GM21737 (cell line): Measurements from ENCODE around the gene DOCK9.
"Not testable (repeated sequence)": the region's sequence is repeated elsewhere in the genome, so short reads cannot be mapped to it uniquely, and the experiment has no call there.

Experiments
- ATAC-seq: cut with Tn5 transposase; IDR thresholded peaks from one replicate; pipeline ENCODE4 v1.9.1; 2021; ENCODE audit warnings: mild to moderate bottlenecking, moderate library complexity; ENCODE audit not compliant: unreplicated experiment

The DOCK9 gene

DNA sequence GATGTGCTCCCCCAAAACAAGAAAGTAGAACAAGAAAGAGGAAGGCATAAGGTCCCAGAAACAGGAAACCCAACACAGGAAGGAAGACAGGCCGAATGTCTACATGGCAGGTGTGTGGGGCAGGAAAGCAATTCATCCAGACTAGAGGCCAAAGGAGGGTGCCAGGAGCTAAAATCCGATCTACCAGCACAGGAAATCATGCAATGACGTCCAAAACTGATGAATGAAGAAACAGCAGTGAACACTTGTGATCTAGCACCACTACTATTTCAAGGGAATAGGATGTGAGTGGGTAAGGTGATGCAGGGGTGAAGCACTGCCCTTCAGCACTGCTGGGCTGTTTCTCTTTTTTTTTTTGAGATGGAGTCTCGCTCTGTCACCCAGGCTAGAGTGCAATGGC is 59.1 kb downstream of the DOCK9 start:
- no peak for ATAC-seq

DNA sequence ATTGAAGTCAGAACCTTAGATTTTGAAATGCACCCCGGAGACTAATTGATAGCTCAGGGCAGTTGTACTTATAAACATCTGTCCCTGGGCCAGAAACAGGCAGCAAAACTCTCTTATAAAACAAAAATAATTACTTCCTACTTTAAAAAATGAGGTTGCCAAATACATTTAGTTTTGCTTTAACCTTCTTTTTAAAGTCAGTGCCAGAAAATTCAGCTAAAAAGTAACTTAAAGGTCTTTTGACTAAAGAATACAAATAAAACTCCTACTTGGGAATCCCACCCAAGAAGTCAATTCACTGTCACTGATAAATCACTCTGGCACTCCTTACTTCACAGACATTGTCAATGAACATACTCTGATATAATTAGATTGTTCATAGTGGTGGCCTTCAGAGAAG is 60.7 kb downstream of the DOCK9 start:
- ATAC-seq = no peak

DNA sequence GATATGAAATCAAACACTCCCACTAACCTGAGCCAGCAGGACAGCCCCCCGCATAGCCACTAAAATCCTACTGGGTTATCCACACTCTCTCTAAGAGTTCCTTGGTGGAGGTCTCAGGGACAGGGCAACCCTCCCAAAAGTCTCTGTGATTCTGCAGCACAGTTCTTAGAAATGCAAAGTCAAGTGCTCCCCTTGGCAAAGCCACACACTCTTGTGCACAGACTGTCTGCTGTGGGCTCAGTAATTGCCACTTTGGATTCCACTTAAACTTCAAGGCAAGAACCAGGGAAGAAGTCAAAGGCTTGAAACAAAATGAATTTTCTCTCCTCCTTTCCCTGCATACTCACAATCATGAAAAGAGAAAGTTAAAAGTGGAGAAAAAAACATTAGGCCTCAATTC is 61.5 kb downstream of the DOCK9 start:
- no peak for ATAC-seq

DNA sequence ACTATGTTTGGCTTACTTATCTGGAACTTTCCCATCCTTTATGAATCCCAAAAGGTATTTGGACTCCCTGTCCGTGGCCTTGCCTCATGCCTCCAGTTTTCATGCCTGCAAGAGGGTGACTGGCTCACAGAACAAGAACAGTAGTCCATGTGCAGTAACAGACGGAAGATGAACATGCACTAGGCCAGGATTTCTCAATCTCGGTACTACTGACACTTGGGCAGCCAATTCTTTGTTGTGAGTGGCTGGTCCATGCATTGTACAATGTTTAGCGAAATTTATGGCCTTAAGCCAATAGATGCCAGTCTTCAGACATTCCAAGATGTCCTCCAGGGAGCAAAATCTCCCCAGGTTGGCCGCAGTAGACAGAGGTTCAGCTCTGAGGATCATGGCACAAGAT is 61.9 kb downstream of the DOCK9 start:
- no peak for ATAC-seq

DNA sequence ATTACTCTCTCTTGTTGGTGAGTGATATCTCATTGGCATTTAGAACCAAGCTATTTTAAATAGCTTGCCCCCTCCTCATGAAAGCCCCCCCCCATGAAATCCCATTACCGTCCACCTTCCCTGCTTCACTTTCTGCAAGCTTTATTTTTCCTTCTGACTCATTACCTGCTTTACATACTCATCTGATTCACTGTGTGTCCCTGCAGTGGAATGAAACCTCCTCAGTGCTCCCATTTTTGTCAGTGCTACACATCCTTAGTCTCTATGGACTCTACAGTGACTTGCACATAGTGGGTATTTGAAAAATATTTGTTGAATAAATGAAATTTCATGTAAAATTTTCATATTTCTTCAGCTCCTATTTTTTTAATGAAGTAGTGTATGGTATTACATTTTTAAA is 62.3 kb downstream of the DOCK9 start:
- no peak for ATAC-seq

DNA sequence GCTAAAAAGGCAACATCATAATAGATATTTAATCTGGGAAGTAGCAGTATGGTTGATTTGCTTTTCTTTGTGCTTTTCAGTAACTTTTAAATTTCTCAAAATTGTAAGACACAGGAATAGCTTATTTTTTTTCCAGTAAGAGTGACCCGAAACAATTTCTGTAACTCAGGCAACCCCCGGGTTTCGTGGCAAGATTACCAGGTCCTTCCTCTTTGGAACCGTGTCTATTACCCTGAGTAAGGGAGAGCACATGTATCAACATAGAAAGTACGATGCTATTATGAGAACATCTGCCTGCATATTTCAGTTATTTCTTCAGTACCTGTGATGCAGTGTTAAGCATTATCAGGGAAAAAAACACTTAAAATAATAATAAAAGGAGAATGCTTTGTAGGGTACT is 64.1 kb downstream of the DOCK9 start:
- ATAC-seq = no peak

DNA sequence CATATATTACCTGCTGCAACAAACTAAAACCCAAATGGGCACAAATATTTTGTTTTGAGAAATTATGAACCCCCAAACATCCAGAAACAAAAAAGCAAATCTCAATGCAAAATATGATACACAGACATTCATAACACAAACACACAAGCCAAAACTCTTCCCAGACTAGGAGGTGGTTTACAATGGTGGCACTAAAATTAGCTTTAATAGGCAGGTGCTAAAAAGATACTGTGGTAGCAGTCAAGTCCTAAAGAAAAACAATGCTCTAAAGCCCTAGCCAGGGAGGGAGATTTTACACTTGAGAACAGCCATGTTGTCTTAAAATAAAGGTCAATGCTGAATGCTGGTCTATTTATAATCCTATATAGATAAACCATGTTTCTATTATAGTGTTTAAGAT is 65.0 kb downstream of the DOCK9 start:
- no peak for ATAC-seq

DNA sequence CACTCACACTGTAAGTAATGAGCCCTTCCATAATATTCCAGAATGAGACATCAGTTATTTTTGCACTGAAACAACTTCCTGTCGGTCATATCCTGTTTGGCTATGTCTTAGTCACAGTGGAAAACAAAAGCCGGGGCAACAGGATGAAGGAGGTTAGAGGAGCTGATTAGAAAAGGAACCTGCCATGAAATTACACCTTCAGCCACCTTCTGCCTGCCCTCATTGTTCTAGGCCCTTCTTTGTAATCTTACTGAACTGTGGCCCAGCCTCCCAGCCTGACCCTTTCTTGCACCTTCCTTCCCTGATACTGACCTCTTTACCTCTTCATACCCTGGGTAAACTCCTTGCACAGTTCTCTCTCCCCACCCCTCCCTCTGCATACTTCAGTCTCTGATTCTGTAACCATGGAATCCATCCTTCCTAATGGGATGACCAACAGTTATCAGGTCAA is 67.3 kb downstream of the DOCK9 start:
- ATAC-seq = peak; percentile 59

DNA sequence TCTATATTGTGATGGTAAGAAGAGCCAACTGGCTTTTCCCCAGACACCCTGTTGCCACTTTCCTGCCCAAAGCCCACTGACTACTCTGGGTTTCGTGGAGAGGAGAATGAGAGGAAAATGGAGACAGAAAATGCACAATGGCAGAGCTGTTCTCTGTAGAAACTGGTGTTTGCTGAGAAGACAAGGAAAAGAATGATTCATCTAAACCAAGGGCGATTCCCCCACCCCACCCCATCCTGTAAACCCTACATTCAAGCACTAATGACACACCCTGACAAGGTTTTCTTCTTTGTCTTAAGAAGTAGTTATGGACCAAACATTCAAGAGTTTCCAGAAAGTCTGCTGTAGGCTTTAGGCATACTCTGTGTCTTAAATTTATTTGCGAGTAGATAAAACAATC is 68.8 kb downstream of the DOCK9 start:
- no peak for ATAC-seq

DNA sequence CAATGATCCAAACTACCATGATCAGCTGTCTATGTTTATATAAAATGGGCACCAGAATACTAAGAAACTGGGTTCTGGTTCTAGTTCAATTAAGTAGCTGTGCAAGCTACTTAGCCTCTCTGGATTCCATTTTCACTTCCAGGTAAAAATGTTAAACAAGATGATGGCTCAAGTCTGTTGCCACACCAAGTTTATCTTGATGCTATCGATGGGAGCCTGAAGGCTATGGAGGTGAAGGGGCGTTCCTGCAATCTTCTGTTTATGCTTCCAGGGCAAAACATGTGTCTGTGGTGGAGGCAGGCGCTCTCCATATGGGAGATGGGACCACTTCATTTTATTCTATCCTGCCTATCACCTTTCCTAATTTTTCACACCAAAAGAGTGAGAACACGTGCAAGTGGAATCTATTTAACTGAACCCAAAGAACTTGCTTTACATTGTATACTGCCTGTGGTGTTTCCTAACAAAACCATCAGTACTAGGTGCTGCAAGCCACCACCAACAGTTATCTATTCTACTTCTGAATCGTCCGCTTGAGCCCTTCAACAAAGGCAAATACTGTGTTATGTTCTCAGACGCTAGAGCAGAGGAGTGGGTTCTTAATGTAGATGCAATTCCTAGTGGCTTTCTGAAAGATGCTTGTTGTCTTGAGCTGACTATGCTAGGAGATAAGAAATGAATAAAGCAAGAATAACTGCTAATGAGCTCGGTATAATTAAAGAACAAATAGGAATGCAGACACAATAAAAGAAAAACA is 70.9 kb downstream of the DOCK9 start:
- ATAC-seq = no peak

DNA sequence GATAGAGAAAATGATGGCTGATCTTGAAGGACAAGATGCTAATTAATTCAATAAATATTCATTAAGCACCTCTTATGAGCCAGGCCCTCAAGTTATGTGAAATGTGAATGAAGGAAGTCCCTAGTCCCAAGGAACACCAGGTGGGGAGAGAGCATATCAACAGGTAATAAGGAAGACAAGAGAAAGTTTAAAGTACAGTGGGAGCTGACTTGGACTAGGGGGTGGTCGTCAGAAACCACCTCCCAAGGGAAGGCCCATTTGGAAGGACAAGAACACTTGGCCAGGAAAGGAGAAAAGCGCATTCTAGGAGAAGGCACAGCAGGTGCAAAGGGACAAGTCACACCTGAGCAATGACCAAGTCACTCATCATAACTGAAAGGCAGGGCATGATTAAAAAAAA is 72.7 kb downstream of the DOCK9 start:
- ATAC-seq = no peak

DNA sequence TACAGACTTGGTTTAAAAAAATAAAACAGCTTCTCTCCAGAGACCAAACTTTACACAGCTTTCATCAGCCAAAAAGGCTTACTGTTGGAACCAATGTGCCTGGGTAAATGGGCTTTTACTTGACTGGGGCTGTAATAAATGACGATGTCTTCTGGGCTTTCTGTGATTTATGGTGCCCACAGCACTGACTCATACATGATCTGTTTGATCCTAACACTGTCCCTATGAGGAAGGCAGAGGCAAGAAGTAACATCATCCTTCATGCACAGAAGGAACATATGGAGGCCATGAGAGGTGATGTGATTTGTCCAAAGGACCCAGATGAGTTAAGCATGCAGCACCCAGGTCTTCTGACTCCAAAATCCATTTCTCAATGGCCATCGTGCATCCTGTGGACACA is 77.4 kb downstream of the DOCK9 start:
- ATAC-seq = no peak

DNA sequence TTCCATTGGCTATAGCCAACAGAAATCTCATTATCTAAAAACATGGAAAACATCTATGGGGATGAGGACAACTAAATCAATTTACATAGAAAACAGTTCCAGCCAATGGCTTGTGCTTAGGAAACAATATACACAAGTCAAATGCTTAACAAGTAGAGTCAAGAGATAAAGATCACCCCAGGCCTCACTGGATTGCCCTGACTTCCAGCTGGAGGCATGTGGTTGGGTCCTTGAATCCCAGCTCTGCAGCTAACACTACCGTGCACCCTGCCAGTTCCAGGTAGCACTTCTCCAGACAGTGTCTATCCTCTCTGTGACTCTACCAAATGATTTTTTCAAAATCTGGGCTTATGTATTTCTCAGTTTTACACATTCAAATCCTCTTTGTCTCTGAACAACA is 80.2 kb downstream of the DOCK9 start:
- no peak for ATAC-seq

DNA sequence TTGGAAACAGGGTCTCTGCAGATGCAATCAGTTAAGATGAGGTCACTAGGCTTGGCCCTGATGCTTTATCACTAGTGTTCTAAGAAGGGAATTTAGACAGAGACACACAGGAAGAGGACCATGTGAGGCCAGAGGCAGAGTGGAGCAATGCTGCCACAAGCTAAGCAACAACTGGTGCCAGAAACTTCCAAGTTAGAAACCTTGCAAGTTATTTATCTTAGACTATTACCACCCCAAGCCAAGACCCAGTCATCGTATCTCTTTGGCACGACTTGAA is 81.1 kb downstream of the DOCK9 start:
- no peak for ATAC-seq

DNA sequence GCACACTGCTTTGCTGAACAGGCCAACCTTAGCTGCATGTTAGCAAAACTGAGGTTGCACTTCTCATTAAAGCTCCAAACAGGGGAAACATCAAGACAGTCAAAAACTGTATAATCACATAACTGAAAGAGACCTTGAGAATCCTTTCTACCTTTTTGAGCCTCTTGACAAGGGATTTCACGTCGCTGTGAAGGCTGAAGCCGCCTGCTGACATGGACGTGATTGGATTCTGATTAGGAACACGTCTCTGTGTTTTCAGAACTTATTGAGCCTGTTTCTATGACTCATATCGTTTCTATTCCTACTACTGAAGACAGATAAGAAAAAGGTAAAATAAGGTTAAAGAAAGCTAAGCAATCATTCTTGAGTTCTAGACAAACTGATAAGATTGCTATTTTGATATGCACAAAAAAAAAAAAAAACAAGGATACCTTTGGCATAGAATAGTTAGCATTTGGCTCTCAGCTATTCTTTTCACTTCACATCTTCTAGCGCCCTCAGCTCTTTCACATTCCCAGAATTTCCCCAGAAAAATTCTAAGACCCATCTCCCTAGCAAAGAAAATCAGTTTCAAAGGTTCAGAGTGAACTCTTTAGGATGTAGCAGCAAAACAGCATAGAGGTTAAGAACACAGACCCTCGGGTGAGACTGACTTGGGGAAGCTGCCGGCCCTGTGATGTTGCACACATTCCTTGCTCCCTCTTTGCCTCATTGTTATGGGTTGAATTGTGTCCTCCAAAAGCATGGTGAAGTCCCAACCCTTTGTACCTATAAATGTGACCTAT is 81.6 kb downstream of the DOCK9 start:
- no peak for ATAC-seq

DNA sequence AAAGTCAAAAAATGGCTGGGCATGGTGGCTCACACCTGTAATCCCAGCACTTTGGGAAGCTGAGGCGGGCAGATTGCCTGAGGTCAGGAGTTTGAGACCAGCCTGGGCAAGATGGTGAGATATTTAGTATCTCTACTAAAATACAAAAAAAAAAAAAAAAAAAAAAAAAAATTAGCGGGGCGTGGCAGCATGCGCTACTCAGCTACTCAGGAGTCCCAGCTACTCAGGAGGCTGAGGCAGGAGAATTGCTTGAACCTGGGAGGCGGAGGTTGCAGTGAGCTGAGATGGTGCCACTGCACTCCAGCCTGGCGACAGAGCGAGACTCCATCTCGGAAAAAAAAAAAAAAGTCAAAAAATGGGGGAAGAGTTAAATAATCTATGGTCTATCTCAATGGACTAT is 83.0 kb downstream of the DOCK9 start:
- ATAC-seq = not testable (repeated sequence)

DNA sequence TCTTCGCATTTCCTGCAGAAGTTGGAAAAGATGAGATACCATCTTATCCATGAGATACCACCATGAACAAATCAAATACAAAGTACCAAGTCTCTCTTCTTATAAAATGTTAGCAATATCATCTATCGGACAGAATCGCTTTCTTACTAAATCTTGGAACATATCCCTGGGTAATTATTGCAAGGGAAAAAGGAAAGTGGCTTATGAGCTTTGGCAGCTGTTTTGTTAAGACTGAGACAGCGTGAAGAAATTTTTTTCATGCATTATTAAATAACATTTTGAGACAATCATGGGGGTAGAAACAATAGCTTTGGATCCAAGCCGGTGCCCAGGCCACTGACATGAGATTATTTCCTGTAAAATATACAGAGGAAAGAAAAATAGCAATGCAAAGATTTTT is 84.5 kb downstream of the DOCK9 start:
- ATAC-seq = no peak

DNA sequence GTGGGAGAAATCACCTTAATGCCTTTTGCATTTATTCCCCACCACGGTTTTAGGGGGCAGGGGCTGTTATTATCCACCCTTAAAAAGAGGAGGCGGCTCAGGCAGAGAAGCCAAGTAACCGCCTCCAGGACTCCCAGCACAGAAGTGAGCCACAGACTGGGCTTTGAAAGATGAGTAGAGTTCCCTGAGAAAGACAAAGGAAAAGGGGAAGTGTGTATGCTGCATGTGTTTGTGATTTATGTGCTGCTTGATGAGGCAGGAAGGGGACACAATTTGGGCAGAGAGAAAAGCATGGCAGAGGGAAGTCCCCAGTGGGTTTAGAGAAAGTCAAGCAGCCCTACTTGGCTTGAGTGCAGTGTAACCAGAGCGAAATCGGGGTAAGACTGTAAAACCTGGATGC is 85.0 kb downstream of the DOCK9 start:
- ATAC-seq = no peak

DNA sequence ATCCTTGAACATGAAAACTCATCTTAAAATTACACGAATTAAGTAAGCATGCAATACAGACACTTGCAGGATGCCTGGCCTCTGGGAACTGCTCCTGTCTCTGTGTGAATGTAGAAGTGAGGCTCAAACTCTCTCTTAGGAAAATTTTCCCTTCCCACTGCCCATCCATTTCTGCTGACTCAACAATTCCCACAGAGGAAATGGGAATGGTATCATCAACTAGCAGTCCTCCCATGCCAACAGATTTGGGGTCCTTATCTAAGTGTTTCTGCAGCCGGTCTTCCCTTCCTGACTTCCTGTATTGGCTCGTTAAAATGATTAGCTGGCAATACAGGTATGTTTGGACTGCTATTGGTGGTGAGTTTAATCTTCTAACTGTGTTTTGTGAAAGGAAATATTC is 85.8 kb downstream of the DOCK9 start:
- no peak for ATAC-seq

DNA sequence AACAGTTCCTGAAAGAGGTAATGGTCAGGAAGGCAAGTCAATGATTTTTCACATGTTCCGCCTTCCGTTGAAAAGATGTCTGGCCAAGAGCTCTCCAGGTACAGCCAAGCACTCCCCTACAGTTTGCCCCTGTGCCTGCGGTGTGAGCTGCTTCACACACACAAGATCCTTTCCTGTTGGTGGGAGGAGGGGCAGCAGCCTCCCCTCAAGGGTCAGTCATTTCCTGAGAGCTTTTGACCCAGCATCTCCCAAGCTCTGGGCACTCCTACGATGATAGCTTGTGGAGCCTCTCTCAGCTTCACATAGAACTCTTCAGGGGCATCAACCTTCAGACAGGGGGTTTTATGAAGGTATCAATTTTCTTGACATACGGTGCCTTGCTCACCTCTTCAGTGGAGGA is 86.9 kb downstream of the DOCK9 start:
- ATAC-seq = no peak

DNA sequence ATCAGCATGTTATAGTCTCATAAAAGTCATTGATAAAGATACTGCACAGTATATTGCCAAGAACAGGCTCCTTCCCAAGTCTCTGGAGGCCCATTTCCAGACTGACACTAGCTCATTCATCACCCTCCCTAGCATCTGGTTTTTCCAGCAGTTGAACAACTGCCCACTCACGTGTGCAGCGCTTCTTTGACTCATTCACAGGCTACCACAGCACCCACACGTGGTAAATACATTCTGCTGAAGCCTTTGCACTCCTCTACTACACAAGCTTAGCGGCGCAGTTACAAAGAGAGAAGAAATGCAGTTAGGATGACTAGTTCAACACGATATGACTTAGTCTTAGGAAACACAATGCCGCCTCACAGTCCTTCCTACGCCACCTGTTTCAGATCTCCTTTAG is 87.7 kb downstream of the DOCK9 start:
- no peak for ATAC-seq

DNA sequence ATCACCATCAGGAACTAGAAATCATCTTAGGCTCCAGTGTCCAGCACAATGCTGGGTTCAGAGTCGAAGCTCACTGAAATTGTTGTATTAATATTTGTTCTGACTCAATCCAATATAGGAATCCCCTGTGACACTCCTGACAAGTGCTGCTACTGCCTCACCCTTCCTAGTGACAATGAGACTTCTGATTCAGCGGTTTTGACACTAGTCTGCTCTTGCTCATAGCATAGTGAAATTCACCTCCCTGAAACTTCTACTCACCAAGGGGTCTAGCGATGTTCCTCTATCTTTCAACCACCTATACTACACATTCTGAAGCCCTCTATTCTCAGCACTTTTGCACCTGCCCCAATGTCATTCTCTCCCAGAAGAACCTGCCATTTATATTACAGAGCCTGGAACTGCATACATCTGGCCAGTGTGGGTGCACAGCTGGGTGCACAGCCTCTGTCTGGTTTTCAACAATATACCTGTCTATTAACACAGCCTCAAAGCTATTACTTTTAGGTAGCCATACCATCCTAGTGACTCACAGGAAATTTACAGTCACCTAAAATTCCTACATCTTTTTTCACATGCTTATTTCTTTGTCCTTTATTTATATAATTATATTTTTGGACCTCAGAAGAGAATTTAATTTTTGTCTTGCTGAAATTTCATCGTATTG is 88.3 kb downstream of the DOCK9 start:
- ATAC-seq = no peak
